Rectal smooth muscle tissue (tissue), 1 donor: ENCODE measurements around the gene ACTR8.

Experiments
- H3K27ac ChIP-seq: one replicate; pipeline ENCODE4 v1.7.0; 2013; ENCODE audit warnings: low read depth, low read length, inconsistent platforms
- H3K27me3 ChIP-seq: one replicate; pipeline ENCODE4 v1.7.0; 2013; ENCODE audit warnings: low read length; ENCODE audit not compliant: control insufficient read depth, insufficient read depth
- H3K36me3 ChIP-seq: one replicate; pipeline ENCODE4 v1.7.0; 2013; ENCODE audit warnings: low read length; ENCODE audit not compliant: control insufficient read depth, insufficient read depth
- H3K4me1 ChIP-seq: one replicate; pipeline ENCODE4 v1.7.0; 2013; ENCODE audit warnings: low read length; ENCODE audit not compliant: control insufficient read depth, insufficient read depth
- H3K4me3 ChIP-seq: one replicate; pipeline ENCODE4 v1.7.0; 2013; ENCODE audit warnings: low read length
- H3K9ac ChIP-seq: one replicate; pipeline ENCODE4 v1.7.0; 2013; ENCODE audit warnings: low read length

ACTR8 gene

DNA sequence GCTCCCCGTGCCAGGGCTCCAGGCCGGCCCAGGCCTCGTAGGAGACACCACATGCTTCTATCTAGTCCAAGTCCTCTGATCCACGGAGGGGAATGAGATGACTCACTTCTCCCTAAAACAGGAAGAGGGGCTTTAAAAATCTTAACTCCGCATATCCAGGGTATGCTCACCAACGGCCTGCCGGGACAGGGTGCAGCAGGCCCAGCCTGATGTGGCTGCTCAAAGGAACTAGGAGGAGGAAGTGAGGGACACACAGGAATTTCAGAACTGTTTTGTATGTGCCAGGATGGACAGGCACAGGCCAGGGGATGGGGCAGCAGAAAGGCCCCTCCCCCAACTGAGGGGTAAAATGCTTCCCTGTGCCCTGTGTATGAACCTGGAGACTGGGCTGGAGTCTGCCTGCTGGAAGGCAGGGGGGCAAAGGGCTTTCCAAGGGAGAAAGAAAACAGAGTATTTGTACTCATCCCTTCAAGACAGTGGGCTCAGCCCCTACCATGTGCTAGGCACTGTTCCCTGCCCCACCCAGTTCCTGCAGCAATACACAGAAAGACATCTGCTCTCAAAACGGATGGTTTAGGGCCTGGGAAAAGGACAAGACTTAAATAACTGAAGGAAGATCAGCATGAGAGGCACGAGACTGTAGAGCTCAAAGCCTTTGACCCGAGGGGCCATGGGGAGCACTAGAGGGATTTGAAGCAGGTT lies 57.8 kb downstream of the ACTR8 start:
- H3K27ac ChIP-seq = no peak overlapping the region
- no peak overlapping the region for H3K9ac ChIP-seq
- no peak overlapping the region for H3K4me3 ChIP-seq
- no peaks in the 10 kb centered on the region for H3K36me3 ChIP-seq
- H3K27me3 ChIP-seq = no peaks in the 10 kb centered on the region
- no peaks in the 10 kb centered on the region for H3K4me1 ChIP-seq

- Histone ChIP-seq H3K36me3 (no peaks in the 10 kb centered on the region), H3K27me3 (no peaks in the 10 kb centered on the region), H3K9ac (no peak overlapping the region)
Measured at GRCh38 chr3:53823026-53823955, 58.7 kb downstream of the ACTR8 start.

GRCh38 chr3:53822331-53822741 lies 59.6 kb downstream of the ACTR8 start:
- Histone ChIP-seq H3K36me3 (no peaks in the 10 kb centered on the region), H3K27me3 (no peaks in the 10 kb centered on the region), H3K4me1 (no peaks in the 10 kb centered on the region), H3K27ac (no peak overlapping the region), H3K4me3 (no peak overlapping the region), H3K9ac (no peak overlapping the region)

More at GRCh38 chr3:53823026-53823955, 58.7 kb downstream of the ACTR8 start:
- Histone ChIP-seq H3K4me3 (no peak overlapping the region), H3K27ac (no peak overlapping the region), H3K4me1 (no peaks in the 10 kb centered on the region)

DNA sequence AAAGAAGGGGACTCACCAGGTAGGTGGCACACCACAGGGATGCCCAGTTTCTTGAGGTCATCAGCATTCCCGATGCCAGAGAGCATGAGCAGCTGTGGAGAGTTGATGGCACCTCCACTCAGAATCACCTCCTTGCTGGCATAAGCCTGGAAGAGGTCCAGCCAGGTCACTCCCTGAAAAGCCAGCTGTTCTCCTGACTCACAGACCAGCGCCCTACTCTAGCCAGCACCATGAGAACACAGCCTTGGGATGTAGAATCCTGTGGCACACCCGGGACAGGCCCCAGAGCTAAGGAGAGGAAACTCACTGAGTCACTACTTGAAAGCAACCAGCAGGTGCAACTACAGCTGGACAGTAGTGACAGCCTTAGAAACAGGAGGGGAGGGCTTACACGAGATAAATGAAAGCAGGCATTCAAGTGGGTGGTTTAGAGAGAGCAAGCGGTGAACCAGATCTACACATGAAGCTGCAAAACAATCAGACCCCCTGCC lies 60.3 kb downstream of the ACTR8 start:
- Histone ChIP-seq H3K4me1 (no peaks in the 10 kb centered on the region), H3K27me3 (no peaks in the 10 kb centered on the region), H3K4me3 (no peak overlapping the region), H3K36me3 (no peaks in the 10 kb centered on the region), H3K27ac (no peak overlapping the region), H3K9ac (no peak overlapping the region)

DNA sequence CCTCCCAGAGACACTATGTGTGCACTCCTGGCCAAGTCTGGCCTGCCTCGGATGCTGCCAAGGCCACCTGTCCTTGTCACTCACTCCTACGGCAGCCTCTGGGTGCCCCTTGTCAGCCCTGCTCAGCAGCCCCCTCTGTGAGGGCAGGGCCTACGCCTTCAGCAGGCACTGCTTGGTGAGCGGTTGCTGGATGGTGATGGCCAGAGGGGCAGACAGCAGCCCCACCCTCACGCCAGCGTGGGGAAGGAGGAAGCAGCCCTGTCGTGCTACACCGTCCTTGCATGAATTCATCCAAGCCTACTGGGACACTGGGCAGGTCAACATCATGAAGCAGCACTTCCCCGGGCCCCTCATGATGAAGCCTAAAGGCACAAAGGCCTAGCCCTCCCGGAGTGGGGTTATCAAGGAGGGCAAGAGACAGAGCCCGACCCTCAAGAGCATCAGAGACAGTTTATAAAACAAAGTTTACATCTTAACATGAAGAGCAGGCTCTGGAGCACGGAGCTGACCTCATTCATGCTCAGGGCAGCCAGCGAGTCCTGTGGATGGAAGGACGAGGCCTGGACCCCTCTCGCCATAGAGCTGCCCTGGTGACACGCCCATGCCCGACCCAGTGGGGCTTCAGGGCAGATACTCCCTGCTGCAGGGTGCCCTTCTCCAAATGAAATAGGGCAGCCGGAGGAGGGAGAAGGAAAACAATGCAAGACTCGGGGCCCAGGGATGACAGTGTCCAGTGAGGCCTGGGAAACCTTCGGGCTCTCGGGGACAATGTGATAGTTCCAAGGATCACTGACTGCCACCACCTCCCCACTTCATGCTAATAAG lies 61.0 kb downstream of the ACTR8 start:
- Histone ChIP-seq H3K9ac (no peak overlapping the region), H3K27me3 (no peaks in the 10 kb centered on the region), H3K4me1 (no peaks in the 10 kb centered on the region), H3K27ac (no peak overlapping the region), H3K36me3 (no peaks in the 10 kb centered on the region), H3K4me3 (no peak overlapping the region)

GRCh38 chr3:53820084-53820483 lies 61.9 kb downstream of the ACTR8 start:
- no peaks in the 10 kb centered on the region for H3K36me3 ChIP-seq
- H3K4me1 ChIP-seq = no peaks in the 10 kb centered on the region
- H3K27ac ChIP-seq = no peak overlapping the region
- no peak overlapping the region for H3K4me3 ChIP-seq
- no peak overlapping the region for H3K9ac ChIP-seq
- no peaks in the 10 kb centered on the region for H3K27me3 ChIP-seq

- H3K27me3 ChIP-seq = no peaks in the 10 kb centered on the region
- no peak overlapping the region for H3K9ac ChIP-seq
- H3K4me3 ChIP-seq = no peak overlapping the region
- H3K36me3 ChIP-seq = no peaks in the 10 kb centered on the region
- no peak overlapping the region for H3K27ac ChIP-seq
- no peaks in the 10 kb centered on the region for H3K4me1 ChIP-seq
Measured at GRCh38 chr3:53819163-53819868, 62.6 kb downstream of the ACTR8 start.

DNA sequence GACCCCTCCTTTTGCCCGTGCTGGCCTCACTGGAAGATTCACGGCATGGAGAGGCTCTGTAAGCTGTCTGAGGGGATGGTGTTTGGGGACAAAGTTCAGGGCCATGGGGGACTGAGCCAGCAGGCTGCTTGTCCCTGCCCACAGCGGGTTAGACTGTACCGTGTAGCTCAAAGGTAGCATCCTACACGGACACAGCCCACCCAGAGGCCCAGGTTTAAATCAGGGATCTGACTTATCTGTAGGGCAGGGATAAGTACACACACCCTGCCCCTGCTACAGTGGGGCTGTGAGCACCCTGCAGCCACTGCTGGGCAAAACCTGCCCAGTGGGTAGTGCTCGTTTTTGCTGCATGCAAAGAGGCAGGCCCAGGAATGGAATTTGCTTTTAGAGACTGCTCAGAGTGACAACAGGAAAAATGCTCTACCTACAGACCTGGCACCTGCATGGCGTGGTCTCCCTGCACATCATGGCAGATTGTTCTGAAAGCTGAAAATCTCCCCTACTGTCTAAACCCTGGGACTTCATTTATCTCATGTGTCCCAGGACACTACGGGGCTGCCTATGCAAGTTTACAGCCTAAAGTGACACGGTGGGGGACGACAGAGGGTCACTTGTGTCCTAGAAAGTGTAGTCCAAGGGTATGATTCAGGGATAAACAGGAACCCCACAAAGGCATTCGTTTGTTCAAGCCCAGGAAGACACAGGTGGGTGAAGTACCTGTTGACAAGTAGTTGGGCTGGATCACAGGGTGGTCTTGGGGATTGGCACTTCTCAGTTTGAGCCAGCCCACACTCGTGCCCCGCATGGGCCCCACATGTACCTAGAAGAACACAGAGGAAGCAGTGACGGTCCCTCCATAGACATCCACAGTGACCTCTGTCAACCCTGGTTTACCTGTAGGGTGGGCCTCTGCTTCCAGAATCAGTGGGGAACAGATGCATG lies 63.5 kb downstream of the ACTR8 start:
- H3K4me3 ChIP-seq = no peak overlapping the region
- H3K4me1 ChIP-seq = no peaks in the 10 kb centered on the region
- no peaks in the 10 kb centered on the region for H3K36me3 ChIP-seq
- no peaks in the 10 kb centered on the region for H3K27me3 ChIP-seq
- H3K27ac ChIP-seq = no peak overlapping the region
- H3K9ac ChIP-seq = no peak overlapping the region

DNA sequence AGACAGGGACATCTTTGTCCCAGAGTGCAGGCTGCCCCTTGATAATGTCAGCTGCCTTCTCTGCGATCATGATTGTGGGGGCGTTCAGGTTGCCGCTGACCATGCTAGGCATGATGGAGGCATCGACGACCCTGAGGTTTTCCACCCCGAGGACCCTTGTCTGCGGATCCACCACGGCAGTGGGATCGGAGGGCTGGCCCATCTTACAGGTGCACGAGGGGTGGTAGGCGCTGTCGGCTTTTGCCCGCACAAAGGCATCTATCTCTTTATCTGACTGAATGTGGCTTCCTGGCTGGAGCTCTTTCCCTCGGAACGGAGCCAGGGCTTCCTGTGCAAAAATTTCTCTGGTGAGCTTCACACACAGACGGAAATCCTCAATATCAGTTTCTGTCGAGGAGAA lies 64.1 kb downstream of the ACTR8 start:
- Histone ChIP-seq H3K4me1 (no peaks in the 10 kb centered on the region), H3K36me3 (no peaks in the 10 kb centered on the region), H3K27me3 (no peaks in the 10 kb centered on the region), H3K4me3 (no peak overlapping the region), H3K27ac (no peak overlapping the region), H3K9ac (no peak overlapping the region)

- Histone ChIP-seq H3K36me3 (no peaks in the 10 kb centered on the region), H3K27me3 (no peaks in the 10 kb centered on the region), H3K4me3 (no peak overlapping the region), H3K9ac (no peak overlapping the region), H3K4me1 (no peaks in the 10 kb centered on the region), H3K27ac (no peak overlapping the region)
Measured at GRCh38 chr3:53817211-53817610, 64.7 kb downstream of the ACTR8 start.
